ENCODE measurements around the gene FAM193A.

GRCh38 chr4:2686379-2687265 is 150.2 kb downstream of the FAM193A start:
- TF ChIP-seq CTCF (IDR thresholded peaks at IDR 0.05; ENCODE audit: insufficient read depth, low read length, poor library complexity, severe bottlenecking), result no peak
- TF ChIP-seq EZH2phosphoT487 (conservative IDR thresholded peaks at IDR 0.05; ENCODE audit: low read length), result no peak

All from SU-DHL-6 (cell line).